Neural crest cell (in vitro differentiated cells): ENCODE measurements around the gene RAB44. TPM values are rescaled to one million over a fixed set of nuclear protein-coding genes. Genes with fewer than 3 reads are reported as not detected.

Source experiments
- DNase-seq: peaks from one replicate; pipeline ENCODE4 v3.0.0; 2021; ENCODE audit warnings: low read depth, mixed read lengths, low spot score
- H3K27ac Mint-ChIP-seq: one replicate; pipeline ENCODE4 v1.8.0; 2021; ENCODE audit warnings: mild to moderate bottlenecking, mixed read lengths; ENCODE audit not compliant: unreplicated experiment
- H3K27me3 Mint-ChIP-seq: 2 replicates; pipeline ENCODE4 v1.8.0; 2021; ENCODE audit warnings: low read depth, mild to moderate bottlenecking, mixed read lengths
- H3K36me3 Mint-ChIP-seq: 2 replicates; pipeline ENCODE4 v1.8.0; 2021; ENCODE audit warnings: low read depth, mild to moderate bottlenecking, mixed read lengths
- H3K4me1 Mint-ChIP-seq: 2 replicates; pipeline ENCODE4 v1.8.0; 2021; ENCODE audit warnings: mixed read lengths
- H3K4me3 Mint-ChIP-seq: one replicate; pipeline ENCODE4 v1.8.0; 2021; ENCODE audit warnings: mild to moderate bottlenecking, mixed read lengths
- H3K9me3 Mint-ChIP-seq: 2 replicates; pipeline ENCODE4 v1.8.0; 2021; ENCODE audit warnings: mixed read lengths
- total RNA-seq: library from RNA; stranded (reverse); gene quantifications from 2 replicates; pipeline ENCODE4 v1.2.1, GENCODE V29; 2021
- TF ChIP-seq, protein P1 (sequence below): fragments of 200-600 bp; sonication (generic); conservative IDR thresholded peaks from 2 replicates; pipeline ENCODE4 v1.5.0; 2021; ENCODE audit warnings: antibody characterized with exemption, mild to moderate bottlenecking

Gene RAB44
- total RNA-seq, 1 donor from 2014 or later: not detected

DNA sequence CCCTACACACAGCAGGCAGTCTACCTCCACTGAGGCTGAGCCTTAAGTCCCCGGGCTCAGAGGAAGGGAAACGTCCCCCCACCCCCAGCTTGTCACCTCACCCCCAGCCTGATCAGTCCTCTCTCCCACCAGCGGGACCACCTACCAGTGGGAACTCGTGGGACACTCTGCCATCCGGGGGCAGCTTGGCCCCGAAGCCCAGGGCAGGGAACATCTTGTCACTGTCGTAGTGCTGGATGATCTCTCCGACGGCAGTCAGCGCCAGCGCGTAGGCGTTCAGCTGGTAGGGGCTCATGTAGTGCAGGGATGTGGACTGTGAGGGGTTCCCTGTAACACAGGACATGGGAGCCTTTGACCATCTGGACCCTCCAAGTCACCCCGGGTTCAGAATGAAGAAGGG is 48.6 kb downstream of the RAB44 start:
- Mint-ChIP-seq H3K36me3 (no peaks in the 10 kb centered on the region), H3K4me1 (peaks cover 12% of the 10 kb centered on the region), H3K9me3 (peaks cover 3% of the 10 kb centered on the region), H3K27ac (no peak overlapping the region), H3K4me3 (no peak overlapping the region), H3K27me3 (peaks cover 2% of the 10 kb centered on the region)
- TF ChIP-seq, protein P1, sequence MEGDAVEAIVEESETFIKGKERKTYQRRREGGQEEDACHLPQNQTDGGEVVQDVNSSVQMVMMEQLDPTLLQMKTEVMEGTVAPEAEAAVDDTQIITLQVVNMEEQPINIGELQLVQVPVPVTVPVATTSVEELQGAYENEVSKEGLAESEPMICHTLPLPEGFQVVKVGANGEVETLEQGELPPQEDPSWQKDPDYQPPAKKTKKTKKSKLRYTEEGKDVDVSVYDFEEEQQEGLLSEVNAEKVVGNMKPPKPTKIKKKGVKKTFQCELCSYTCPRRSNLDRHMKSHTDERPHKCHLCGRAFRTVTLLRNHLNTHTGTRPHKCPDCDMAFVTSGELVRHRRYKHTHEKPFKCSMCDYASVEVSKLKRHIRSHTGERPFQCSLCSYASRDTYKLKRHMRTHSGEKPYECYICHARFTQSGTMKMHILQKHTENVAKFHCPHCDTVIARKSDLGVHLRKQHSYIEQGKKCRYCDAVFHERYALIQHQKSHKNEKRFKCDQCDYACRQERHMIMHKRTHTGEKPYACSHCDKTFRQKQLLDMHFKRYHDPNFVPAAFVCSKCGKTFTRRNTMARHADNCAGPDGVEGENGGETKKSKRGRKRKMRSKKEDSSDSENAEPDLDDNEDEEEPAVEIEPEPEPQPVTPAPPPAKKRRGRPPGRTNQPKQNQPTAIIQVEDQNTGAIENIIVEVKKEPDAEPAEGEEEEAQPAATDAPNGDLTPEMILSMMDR: no peak
- no peak for DNase-seq

DNA sequence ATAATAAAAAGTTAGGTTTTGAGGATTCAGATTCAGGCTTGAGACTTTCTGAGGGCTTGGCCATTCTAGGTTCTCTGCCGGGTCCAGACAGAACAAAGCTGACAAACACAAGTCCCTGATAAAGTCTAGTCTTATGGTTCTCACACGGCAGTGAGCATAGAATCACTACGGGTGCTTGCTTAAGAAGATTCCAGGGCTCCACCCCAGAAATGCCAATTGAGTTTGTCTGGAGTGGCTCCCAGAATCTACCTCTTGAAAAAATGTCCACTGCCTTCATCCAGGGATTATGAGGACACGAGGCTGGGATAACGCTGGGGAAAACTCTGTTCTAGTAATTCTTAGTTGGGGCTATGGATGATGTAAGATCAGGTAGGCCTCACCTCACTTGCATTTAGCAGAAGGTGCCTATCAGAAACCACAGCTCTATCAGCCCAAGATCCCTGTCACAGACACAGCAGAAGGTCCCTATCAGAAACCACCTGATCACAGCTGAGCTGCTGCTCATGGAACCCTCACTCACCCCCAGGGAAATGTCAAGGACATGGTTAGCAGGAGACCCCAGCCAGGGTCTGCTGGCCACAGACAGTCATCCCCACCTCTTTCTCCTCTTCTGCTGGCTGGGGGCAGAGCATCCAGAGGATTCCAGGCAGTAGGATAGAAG is 52.3 kb downstream of the RAB44 start:
- H3K9me3 Mint-ChIP-seq: peaks cover 3% of the 10 kb centered on the region
- no peaks in the 10 kb centered on the region for H3K36me3 Mint-ChIP-seq
- no peak overlapping the region for H3K27ac Mint-ChIP-seq
- no peak overlapping the region for H3K4me3 Mint-ChIP-seq
- peaks cover 2% of the 10 kb centered on the region for H3K27me3 Mint-ChIP-seq
- H3K4me1 Mint-ChIP-seq: peaks cover 15% of the 10 kb centered on the region
- no peak for DNase-seq
- TF ChIP-seq, protein P1: no peak

DNA sequence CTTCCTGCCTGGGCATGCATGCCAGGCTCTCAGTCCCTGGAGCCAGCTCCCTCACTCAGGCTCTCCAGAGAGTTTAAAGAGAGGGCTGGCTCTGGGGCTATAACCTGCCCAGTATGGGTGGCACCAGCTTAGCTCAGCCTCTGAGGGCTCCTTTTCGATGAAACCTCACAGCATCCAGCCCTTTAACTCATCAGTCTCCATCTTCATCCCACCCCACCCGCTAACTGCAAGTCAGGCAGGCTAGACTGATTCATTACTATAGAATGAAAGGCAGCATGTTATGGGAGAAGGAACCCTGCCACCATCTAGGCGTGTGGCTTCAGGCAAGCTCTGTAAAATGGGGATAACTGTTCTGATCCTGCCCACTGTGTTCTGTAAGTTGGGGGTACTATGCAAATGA is 53.5 kb downstream of the RAB44 start:
- Mint-ChIP-seq H3K9me3 (peaks cover 3% of the 10 kb centered on the region), H3K36me3 (no peaks in the 10 kb centered on the region), H3K4me3 (no peak overlapping the region), H3K27ac (no peak overlapping the region), H3K27me3 (peaks cover 2% of the 10 kb centered on the region), H3K4me1 (peaks cover 15% of the 10 kb centered on the region)
- TF ChIP-seq, protein P1: no peak
- no peak for DNase-seq

DNA sequence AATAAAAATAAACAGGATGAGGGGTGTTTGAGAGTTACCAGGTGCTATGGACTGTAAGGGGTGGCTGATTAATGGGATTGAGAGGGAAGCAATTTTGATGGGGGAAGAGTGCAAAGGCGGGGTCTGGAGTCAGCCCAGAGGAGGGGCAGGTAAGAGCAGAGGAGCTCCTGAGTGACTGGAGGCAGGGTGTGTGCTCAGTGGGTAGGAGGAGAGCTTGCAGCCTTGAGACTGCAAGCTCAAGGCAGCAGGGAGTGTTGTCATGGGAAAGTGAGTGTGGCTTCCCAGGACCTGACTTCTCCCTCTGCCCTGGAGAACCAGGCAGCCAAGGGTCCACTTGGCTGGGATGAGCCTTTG is 54.2 kb downstream of the RAB44 start:
- DNase-seq: no peak
- H3K4me1 Mint-ChIP-seq: peaks cover 15% of the 10 kb centered on the region
- H3K36me3 Mint-ChIP-seq: no peaks in the 10 kb centered on the region
- TF ChIP-seq, protein P1: no peak
- H3K27me3 Mint-ChIP-seq: no peaks in the 10 kb centered on the region
- no peak overlapping the region for H3K4me3 Mint-ChIP-seq
- H3K27ac Mint-ChIP-seq: no peak overlapping the region
- H3K9me3 Mint-ChIP-seq: peaks cover 3% of the 10 kb centered on the region

DNA sequence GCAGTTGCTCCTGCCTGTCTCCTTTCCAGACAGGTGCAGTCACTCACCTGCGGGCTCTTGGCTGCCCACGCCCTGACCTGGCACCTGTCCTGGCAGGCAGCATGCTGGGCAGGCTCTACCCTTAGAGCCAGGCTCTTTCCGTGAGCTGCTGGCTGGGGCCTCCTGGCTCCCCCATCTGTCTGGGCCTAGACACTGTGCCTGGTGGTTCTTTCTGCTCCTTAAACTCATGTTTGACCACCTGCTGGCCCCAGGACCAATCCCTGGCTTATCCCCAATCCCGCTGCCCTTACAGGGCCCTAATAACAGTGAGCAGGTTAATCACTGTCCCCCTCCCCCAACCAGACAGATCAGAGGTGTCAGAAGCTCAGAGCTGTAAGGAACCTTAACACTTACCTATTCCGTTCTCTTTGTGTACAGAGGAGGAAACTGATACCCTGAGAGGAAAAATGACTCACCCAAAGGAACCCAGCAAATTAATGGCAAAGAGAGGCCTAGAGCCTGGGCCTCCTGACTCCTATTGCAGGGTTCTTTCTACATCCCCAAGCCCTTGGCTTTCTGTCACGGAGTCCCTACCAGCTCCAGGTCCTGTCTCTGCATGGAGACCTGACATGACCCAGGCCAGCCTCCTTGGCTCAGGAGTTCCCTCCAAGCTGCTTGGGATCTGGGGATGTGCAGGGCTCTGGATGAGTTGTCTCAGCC is 54.7 kb downstream of the RAB44 start:
- TF ChIP-seq, protein P1: no peak
- Mint-ChIP-seq H3K27ac (no peak overlapping the region), H3K36me3 (no peaks in the 10 kb centered on the region), H3K27me3 (no peaks in the 10 kb centered on the region), H3K4me3 (no peak overlapping the region), H3K9me3 (peaks cover 3% of the 10 kb centered on the region), H3K4me1 (peaks cover 15% of the 10 kb centered on the region)
- DNase-seq: no peak
